Left lung (tissue), 10 donors: ENCODE measurements around the gene IL1RL1. TPM values are rescaled to one million over a fixed set of nuclear protein-coding genes. Genes with fewer than 3 reads are reported as not detected.

ENCODE experiments used
- ATAC-seq: fragments of 200-7000 bp; cut with Tn5 transposase; one replicate; pipeline ENCODE4 v1.9.1; 2020; ENCODE audit warnings: moderate library complexity
- DNase-seq, 4 donors: peaks; one replicate each; pipeline ENCODE4 v3.0.0-alpha.2; 2013 to 2020
- H3K27ac ChIP-seq, 2 donors: fragments of 200-600 bp; sonication (generic) in 1 of 2; one replicate each; pipeline versions ENCODE4 v1.5.0 to v1.8.0; 2020 to 2021
- H3K27me3 ChIP-seq, 2 donors: fragments of 200-600 bp; sonication (generic) in 1 of 2; one replicate each; pipeline versions ENCODE4 v1.5.0 to v1.8.0; 2020 to 2021
- H3K36me3 ChIP-seq, 2 donors: fragments of 200-600 bp; sonication (generic) in 1 of 2; one replicate each; pipeline versions ENCODE4 v1.5.0 to v1.8.0; 2020 to 2021
- H3K4me1 ChIP-seq, 2 donors: fragments of 200-600 bp; one replicate each; pipeline ENCODE4 v1.8.0; 2021
- H3K4me3 ChIP-seq, 2 donors: fragments of 200-600 bp; sonication (generic) in 1 of 2; one replicate each; pipeline versions ENCODE4 v1.5.0 to v1.8.0; 2020 to 2021; ENCODE audit warnings: mild to moderate bottlenecking in 1 of 2
- H3K9me3 ChIP-seq, 2 donors: fragments of 200-600 bp; sonication (generic) in 1 of 2; one replicate each; pipeline versions ENCODE4 v1.5.0 to v1.8.0; 2020 to 2021
- CTCF ChIP-seq, 2 donors: fragments of 200-600 bp; sonication (generic) in 1 of 2; IDR thresholded peaks; one replicate each; pipeline versions ENCODE4 v1.5.0 to v1.8.0; 2021; ENCODE audit warnings: antibody characterized with exemption in 2 of 2
- intact Hi-C, 2 donors: fragments of 100-400 bp; cut with DNase I; formaldehyde crosslinking; loops; one replicate each; pipeline versions ENCODE4 v1.11.2 to v1.14.2; 2022
- polyA plus RNA-seq, 6 donors: library from polyadenylated mRNA; unstranded; fragments of 120-200 nt; gene quantifications; one replicate each; pipeline ENCODE4 v1.2.1, GENCODE V29; 2013; ENCODE audit not compliant: insufficient read length in 6 of 6
- total RNA-seq, 2 donors: library from RNA; stranded (reverse); fragmentation: NEBNext Ultra II Directional; extraction: Animal tissue kit (Norgen Biotek cat#: 25700); gene quantifications; one replicate each; pipeline ENCODE4 v1.2.1, GENCODE V29; 2021
- donor health status: DM: no; HTN: yes; CAD: no.
- donor health status: DM: no; HTN: no; CAD: no.

Gene IL1RL1
- total and polyA plus RNA-seq, 8 donors = 0.13 to 72.2 (median 0.25) TPM

GRCh38 chr2:102365763-102366162 is 54.4 kb downstream of the IL1RL1 start:
- DNase-seq (no peak), ATAC-seq (no peak)
- no peaks in the 10 kb centered on the region for H3K27me3 ChIP-seq
- peaks cover 0 to 55% of the 10 kb centered on the region in 2 donors for H3K36me3 ChIP-seq
- H3K27ac ChIP-seq = no peak overlapping the region
- peaks cover 0 to 3% of the 10 kb centered on the region in 2 donors for H3K4me1 ChIP-seq
- H3K9me3 ChIP-seq = peaks cover 0 to 20% of the 10 kb centered on the region in 2 donors
- no peak for TF ChIP-seq CTCF (IDR thresholded peaks at IDR 0.05)
- intact Hi-C loops = no loop called here
- no peak overlapping the region for H3K4me3 ChIP-seq

GRCh38 chr2:102366406-102367112 is 55.2 kb downstream of the IL1RL1 start:
- intact Hi-C loops = no loop called here
- TF ChIP-seq CTCF (IDR thresholded peaks at IDR 0.05) = no peak
- no peak for DNase-seq
- no peak for ATAC-seq
- Histone ChIP-seq H3K27me3 (no peaks in the 10 kb centered on the region), H3K27ac (no peak overlapping the region), H3K4me1 (peaks cover 0 to 3% of the 10 kb centered on the region in 2 donors), H3K9me3 (peaks cover 0 to 20% of the 10 kb centered on the region in 2 donors), H3K36me3 (peaks cover 0 to 55% of the 10 kb centered on the region in 2 donors), H3K4me3 (no peak overlapping the region)

GRCh38 chr2:102367331-102367971 is 56.1 kb downstream of the IL1RL1 start:
- H3K9me3 ChIP-seq = peaks cover 0 to 20% of the 10 kb centered on the region in 2 donors
- H3K27me3 ChIP-seq = no peaks in the 10 kb centered on the region
- TF ChIP-seq CTCF (IDR thresholded peaks at IDR 0.05) = no peak
- DNase-seq (no peak), ATAC-seq (no peak)
- H3K36me3 ChIP-seq = peaks cover 0 to 55% of the 10 kb centered on the region in 2 donors
- no peak overlapping the region for H3K4me3 ChIP-seq
- intact Hi-C loops = no loop called here
- H3K4me1 ChIP-seq = no peaks in the 10 kb centered on the region
- H3K27ac ChIP-seq = no peak overlapping the region

- peaks cover 0 to 45% of the 10 kb centered on the region in 2 donors for H3K36me3 ChIP-seq
- H3K27ac ChIP-seq = no peak overlapping the region
- intact Hi-C loops = no loop called here
- H3K9me3 ChIP-seq = peaks cover 0 to 20% of the 10 kb centered on the region in 2 donors
- ATAC-seq (no peak), DNase-seq (peak in 1 of 4 donors; percentile 61)
- H3K4me1 ChIP-seq = no peaks in the 10 kb centered on the region
- no peaks in the 10 kb centered on the region for H3K27me3 ChIP-seq
- TF ChIP-seq CTCF (IDR thresholded peaks at IDR 0.05) = no peak
- H3K4me3 ChIP-seq = no peak overlapping the region
Observed at GRCh38 chr2:102368461-102369109, 57.2 kb downstream of the IL1RL1 start.

- no peaks in the 10 kb centered on the region for H3K27me3 ChIP-seq
- DNase-seq (no peak), ATAC-seq (no peak)
- no peak overlapping the region for H3K4me3 ChIP-seq
- intact Hi-C loops = no loop called here
- no peak overlapping the region for H3K27ac ChIP-seq
- no peaks in the 10 kb centered on the region for H3K4me1 ChIP-seq
- peaks cover 0 to 20% of the 10 kb centered on the region in 2 donors for H3K9me3 ChIP-seq
- H3K36me3 ChIP-seq = peaks cover 0 to 32% of the 10 kb centered on the region in 2 donors
- no peak for TF ChIP-seq CTCF (IDR thresholded peaks at IDR 0.05)
Observed at GRCh38 chr2:102369866-102370265, 58.5 kb downstream of the IL1RL1 start.
